Activated CD4-positive, CD25-positive, alpha-beta regulatory T cell treated with anti-CD3 and anti-CD28 coated beads, Interleukin-2, amount 50 U/mL, for 24 hours (primary cell): Measurements from ENCODE around the gene GRK1.

Experiments
- ATAC-seq, 2 donors: fragments of 150-1000 bp; cut with Tn5 transposase; one replicate each; pipeline ENCODE4 v1.10.0; 2021; ENCODE audit warnings: mild to moderate bottlenecking in 1 of 2, moderate library complexity in 1 of 2

The GRK1 gene

GRCh38 chr13:113783200-113783881, 116.3 kb downstream of the GRK1 start:
- ATAC-seq: no peak

DNA sequence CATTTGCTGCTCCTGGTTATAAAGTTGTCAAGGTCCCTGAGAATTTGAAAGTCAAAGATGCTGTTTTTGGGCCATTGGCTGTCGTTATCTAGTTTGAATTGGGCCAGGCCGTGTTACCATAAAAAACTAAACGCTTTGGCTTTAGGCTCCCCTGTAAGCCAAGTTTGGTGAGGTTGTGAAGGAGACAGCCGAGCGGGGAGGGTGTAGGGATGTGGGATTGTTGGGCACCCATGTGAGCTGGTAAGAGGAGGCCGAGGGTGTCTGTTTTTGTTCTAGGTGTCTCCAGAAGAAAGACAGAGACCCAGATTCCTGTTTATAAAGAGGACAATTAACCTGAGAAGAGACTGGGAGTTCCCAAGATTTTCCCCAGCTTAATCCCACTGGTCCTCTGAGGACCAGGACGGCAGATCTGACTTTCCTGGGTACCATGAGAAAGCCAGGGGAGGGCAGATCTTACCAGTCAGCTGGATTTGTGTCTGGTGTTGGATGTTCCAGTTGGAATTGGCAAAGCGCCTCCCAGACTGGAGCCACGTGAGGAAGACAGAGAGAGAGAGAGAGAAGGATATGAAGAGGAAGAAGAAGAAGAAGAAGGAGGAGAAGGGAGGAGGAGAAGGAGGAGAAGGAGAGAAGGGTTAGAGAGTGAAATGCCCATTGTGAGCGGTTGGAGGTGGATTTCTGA, 117.1 kb downstream of the GRK1 start:
- no peak for ATAC-seq

- no peak for ATAC-seq
Measured at GRCh38 chr13:113784645-113785024, 117.6 kb downstream of the GRK1 start.

DNA sequence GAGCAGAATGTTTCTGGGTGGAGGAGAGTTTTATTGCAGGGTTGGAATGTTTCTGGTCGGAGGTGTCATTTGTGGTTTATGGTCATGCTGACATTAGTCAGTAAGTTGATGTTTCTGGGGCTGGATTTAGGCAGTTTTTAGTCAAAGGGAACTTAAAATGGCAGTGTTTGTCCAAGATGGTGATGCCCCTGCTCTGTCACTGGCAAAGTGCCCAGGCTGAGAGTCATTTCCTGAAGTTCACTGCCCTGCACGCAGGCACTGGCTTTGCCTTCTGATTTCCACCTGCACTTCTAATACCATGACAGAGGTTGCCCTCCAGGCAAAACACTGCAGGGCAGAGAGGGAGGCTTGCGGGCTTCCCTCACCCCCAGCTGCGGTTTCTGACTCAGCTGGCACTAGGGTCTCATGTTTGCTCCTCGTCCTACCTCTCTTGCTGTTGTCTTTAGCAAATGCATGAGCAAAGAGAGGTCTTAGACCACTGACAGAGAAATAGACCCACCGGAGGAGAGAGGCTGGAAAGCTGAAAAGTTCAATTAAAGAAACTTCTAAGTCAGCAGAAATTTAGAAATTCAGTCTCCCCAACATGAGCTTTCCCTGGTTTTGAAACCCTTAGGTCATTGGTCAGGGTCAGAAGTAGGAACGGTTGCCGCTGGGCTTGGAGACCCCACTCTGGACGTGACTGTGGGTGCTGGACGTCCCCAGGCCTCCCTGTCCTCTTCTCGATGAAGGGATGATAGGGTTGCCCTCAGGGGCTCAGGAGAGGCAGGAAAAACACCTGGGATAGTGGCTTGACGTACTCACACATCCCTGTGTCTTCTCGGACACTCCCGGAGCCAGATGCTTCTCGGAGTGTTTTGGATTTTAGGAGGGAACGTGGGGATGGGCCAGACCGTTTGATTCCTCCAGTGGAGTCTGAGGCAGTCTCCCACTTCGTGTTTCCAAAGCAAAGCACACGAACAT, 118.3 kb downstream of the GRK1 start:
- ATAC-seq: no peak

DNA sequence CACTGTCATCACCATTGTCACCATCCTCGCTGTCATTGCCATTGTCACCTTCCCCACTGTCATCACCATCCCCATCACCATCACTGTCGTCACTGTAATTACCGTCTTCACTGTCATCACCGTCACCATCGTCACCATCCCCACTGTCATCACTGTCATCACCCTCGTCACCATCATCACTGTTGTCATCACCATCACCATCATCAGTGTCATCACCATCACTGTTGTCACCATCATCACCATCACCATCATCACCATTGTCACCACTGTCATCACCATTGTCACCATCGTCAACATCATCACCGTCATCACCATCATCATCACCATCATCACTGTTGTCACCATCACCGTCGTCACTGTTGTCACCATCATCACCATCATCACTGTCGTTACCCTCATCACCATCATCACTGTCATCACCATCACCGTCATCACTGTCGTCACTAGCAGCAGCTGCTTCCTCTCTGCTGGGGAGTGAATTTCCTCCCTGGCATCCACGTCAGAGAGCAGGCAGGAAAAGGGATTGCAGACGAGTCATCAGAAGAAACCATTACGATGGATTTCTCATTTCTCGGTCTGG, 119.3 kb downstream of the GRK1 start:
- ATAC-seq: no peak
